MCF 10A (cell line): ENCODE measurements around the gene KNCN. TPM values are rescaled to one million over a fixed set of nuclear protein-coding genes. Genes with fewer than 3 reads are reported as not detected.

Source experiments
- BruUV-seq: library from RNA; stranded (reverse); fragments of 400-500 nt; replicated peaks from 2 replicates; lab custom pipeline; 2021; lab: Mats Ljungman, UMichigan
- CTCF ChIA-PET: fragments of 300-600 bp; sonication (Branson Sonifier 250); formaldehyde crosslinking; extraction: SDS; loops from one replicate; lab custom pipeline; 2021; ENCODE audit warnings: antibody characterized with exemption, inconsistent platforms; lab: Yijun Ruan, JAX
- POLR2A ChIA-PET: fragments of 300-600, 350-650 bp; sonication (Branson Sonifier 250); formaldehyde crosslinking; extraction: SDS; loops from one replicate; lab custom pipeline; 2020; ENCODE audit warnings: antibody characterized with exemption, inconsistent platforms; lab: Yijun Ruan, JAX
- DNase-seq: peaks from one replicate; pipeline ENCODE4 v3.0.0-alpha.2; 2018; ENCODE audit not compliant: unreplicated experiment
- H3K27ac Mint-ChIP-seq: one replicate; pipeline ENCODE4 v1.8.0; 2022; ENCODE audit warnings: mild to moderate bottlenecking, low read depth, mixed read lengths; ENCODE audit not compliant: unreplicated experiment
- H3K27me3 Mint-ChIP-seq: one replicate; pipeline ENCODE4 v1.8.0; 2022; ENCODE audit warnings: mixed read lengths; ENCODE audit not compliant: insufficient read depth, unreplicated experiment
- H3K36me3 Mint-ChIP-seq: one replicate; pipeline ENCODE4 v1.8.0; 2022; ENCODE audit warnings: mild to moderate bottlenecking, moderate library complexity, mixed read lengths; ENCODE audit not compliant: insufficient read depth, unreplicated experiment
- H3K4me1 Mint-ChIP-seq: one replicate; pipeline ENCODE4 v1.8.0; 2022; ENCODE audit warnings: mixed read lengths; ENCODE audit not compliant: insufficient read depth, unreplicated experiment
- H3K4me3 Mint-ChIP-seq: one replicate; pipeline ENCODE4 v1.8.0; 2022; ENCODE audit warnings: mild to moderate bottlenecking, moderate library complexity, mixed read lengths; ENCODE audit not compliant: unreplicated experiment
- H3K9me3 Mint-ChIP-seq: one replicate; pipeline ENCODE4 v1.8.0; 2022; ENCODE audit warnings: mixed read lengths; ENCODE audit not compliant: unreplicated experiment
- CTCF ChIP-seq: fragments of 200-600 bp; IDR thresholded peaks from one replicate; pipeline ENCODE4 v1.8.0; 2022; ENCODE audit warnings: antibody characterized with exemption, mild to moderate bottlenecking; ENCODE audit not compliant: unreplicated experiment
- intact Hi-C: fragments of 100-400 bp; cut with micrococcal nuclease; formaldehyde crosslinking; loops from 2 replicates; pipeline ENCODE4 v1.14.1; 2022
- total RNA-seq: library from RNA; stranded (reverse); gene quantifications from 2 replicates; pipeline ENCODE4 v1.2.3, GENCODE V29; 2022

KNCN gene
- total RNA-seq, 1 experiment from 2014 or later, result not detected

- POLR2A ChIA-PET, result interaction anchor here (0.9 kb wide), 1 partner anchor 20 kb away, joined by 3 read pairs; no protein-coding TSS in a partner anchor
- peaks cover 25% of the 10 kb centered on the region for H3K36me3 Mint-ChIP-seq
- BruUV-seq, result no TSS peak
- H3K4me3 Mint-ChIP-seq, result no peak overlapping the region
- intact Hi-C loops, result no loop called here
- CTCF ChIA-PET, result interaction anchor here (0.6 kb wide), 1 partner anchor 103 kb away, joined by 3 read pairs; no protein-coding TSS in a partner anchor
- H3K27ac Mint-ChIP-seq, result no peak overlapping the region
- TF ChIP-seq CTCF, result no peak
- H3K9me3 Mint-ChIP-seq, result no peaks in the 10 kb centered on the region
- no peak for DNase-seq
- H3K4me1 Mint-ChIP-seq, result no peaks in the 10 kb centered on the region
- no peaks in the 10 kb centered on the region for H3K27me3 Mint-ChIP-seq
Observed at GRCh38 chr1:46576596-46576995, 25.1 kb upstream of the KNCN start.

GRCh38 chr1:46575778-46576177 lies 24.3 kb upstream of the KNCN start:
- ChIA-PET POLR2A (interaction anchor here (0.6 kb wide), 1 partner anchor 134 kb away, joined by 3 read pairs; no protein-coding TSS in a partner anchor), CTCF (interaction anchor here (0.5 to 2.2 kb wide), 2 partner anchors 28 to 150 kb away, joined by 4 to 9 read pairs; no protein-coding TSS in a partner anchor)
- Mint-ChIP-seq H3K27ac (no peak overlapping the region), H3K27me3 (no peaks in the 10 kb centered on the region), H3K4me3 (no peak overlapping the region), H3K4me1 (no peaks in the 10 kb centered on the region), H3K36me3 (peaks cover 20% of the 10 kb centered on the region), H3K9me3 (no peaks in the 10 kb centered on the region)
- BruUV-seq, result no TSS peak
- intact Hi-C loops, result no loop called here
- TF ChIP-seq CTCF, result no peak
- no peak for DNase-seq

GRCh38 chr1:46575300-46575699 lies 23.9 kb upstream of the KNCN start:
- TF ChIP-seq CTCF, result no peak
- BruUV-seq, result no TSS peak
- Mint-ChIP-seq H3K36me3 (peaks cover 18% of the 10 kb centered on the region), H3K4me3 (no peak overlapping the region), H3K27me3 (no peaks in the 10 kb centered on the region), H3K4me1 (no peaks in the 10 kb centered on the region), H3K27ac (no peak overlapping the region), H3K9me3 (no peaks in the 10 kb centered on the region)
- ChIA-PET CTCF (interaction anchor here (0.9 to 2.2 kb wide), 2 partner anchors 19 to 27 kb away, joined by 3 to 9 read pairs; no protein-coding TSS in a partner anchor), POLR2A (interaction anchor here (0.6 kb wide), 1 partner anchor 134 kb away, joined by 3 read pairs; no protein-coding TSS in a partner anchor)
- no peak for DNase-seq
- intact Hi-C loops, result no loop called here

GRCh38 chr1:46571691-46572225 lies 20.3 kb upstream of the KNCN start:
- no TSS peak for BruUV-seq

More at GRCh38 chr1:46571691-46572225, 20.3 kb upstream of the KNCN start:
- intact Hi-C loops, result no loop called here
- TF ChIP-seq CTCF, result no peak
- POLR2A ChIA-PET, result interaction anchor here (1.2 kb wide), 1 partner anchor 33 kb away, joined by 3 read pairs; the partner anchor contains the start of gene MKNK1
- no peak overlapping the region for H3K27ac Mint-ChIP-seq
- no peaks in the 10 kb centered on the region for H3K9me3 Mint-ChIP-seq
- no peaks in the 10 kb centered on the region for H3K27me3 Mint-ChIP-seq
- CTCF ChIA-PET, result interaction anchor here (1.2 kb wide), 1 partner anchor 24 kb away, joined by 4 read pairs; no protein-coding TSS in a partner anchor
- H3K36me3 Mint-ChIP-seq, result peaks cover 17% of the 10 kb centered on the region
- DNase-seq, result no peak
- no peak overlapping the region for H3K4me3 Mint-ChIP-seq
- H3K4me1 Mint-ChIP-seq, result no peaks in the 10 kb centered on the region
